ENCODE results near the gene BCAS4. TPM values are rescaled to one million over a fixed set of nuclear protein-coding genes. Genes with fewer than 3 reads are reported as not detected.

BCAS4 gene
- total RNA-seq, 2 donors from 2014 or later: 2.9 to 11.4 TPM

DNA sequence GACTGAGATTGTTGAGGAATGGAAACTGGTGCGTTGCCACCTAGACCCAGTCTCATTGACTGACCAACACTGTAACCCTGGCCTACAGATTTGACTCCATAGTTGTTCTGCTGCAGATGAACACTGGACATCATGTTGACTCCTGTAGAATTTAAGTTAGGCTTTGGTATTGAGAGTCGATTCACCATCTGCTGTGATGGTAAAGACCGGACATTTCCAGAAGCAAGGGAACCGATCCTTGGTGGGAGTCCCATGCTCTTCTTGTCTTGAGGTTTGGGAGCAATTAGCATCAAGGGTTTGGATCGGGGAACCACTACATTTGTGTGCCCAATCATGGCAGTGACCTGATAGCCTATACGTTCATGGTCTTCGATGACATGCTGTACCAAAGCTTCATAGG lies 98.8 kb downstream of the BCAS4 start:
- no peaks in the 10 kb centered on the region for H3K27me3 ChIP-seq (replicated peaks; ENCODE audit: insufficient read depth)
- TF ChIP-seq, protein P1, sequence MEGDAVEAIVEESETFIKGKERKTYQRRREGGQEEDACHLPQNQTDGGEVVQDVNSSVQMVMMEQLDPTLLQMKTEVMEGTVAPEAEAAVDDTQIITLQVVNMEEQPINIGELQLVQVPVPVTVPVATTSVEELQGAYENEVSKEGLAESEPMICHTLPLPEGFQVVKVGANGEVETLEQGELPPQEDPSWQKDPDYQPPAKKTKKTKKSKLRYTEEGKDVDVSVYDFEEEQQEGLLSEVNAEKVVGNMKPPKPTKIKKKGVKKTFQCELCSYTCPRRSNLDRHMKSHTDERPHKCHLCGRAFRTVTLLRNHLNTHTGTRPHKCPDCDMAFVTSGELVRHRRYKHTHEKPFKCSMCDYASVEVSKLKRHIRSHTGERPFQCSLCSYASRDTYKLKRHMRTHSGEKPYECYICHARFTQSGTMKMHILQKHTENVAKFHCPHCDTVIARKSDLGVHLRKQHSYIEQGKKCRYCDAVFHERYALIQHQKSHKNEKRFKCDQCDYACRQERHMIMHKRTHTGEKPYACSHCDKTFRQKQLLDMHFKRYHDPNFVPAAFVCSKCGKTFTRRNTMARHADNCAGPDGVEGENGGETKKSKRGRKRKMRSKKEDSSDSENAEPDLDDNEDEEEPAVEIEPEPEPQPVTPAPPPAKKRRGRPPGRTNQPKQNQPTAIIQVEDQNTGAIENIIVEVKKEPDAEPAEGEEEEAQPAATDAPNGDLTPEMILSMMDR (IDR thresholded peaks at IDR 0.05): no peak
- no peak for TF ChIP-seq POLR2AphosphoS5 (IDR thresholded peaks at IDR 0.05)
- no peak for TF ChIP-seq POLR2A (IDR thresholded peaks at IDR 0.05)
- no peaks in the 10 kb centered on the region for H3K4me1 ChIP-seq (replicated peaks)
- intact Hi-C loops (cut with DNase I): no loop called here
- no peaks in the 10 kb centered on the region for H3K9me3 ChIP-seq
- DNase-seq (ENCODE audit: low spot score): no peak
- no peak overlapping the region for H3K27ac ChIP-seq
- no peak overlapping the region for H3K4me3 ChIP-seq
- 96% methylated on average over 7 of the region's 7 CpGs for WGBS
- H3K36me3 ChIP-seq: peaks cover 0 to 8% of the 10 kb centered on the region in 2 donors

DNA sequence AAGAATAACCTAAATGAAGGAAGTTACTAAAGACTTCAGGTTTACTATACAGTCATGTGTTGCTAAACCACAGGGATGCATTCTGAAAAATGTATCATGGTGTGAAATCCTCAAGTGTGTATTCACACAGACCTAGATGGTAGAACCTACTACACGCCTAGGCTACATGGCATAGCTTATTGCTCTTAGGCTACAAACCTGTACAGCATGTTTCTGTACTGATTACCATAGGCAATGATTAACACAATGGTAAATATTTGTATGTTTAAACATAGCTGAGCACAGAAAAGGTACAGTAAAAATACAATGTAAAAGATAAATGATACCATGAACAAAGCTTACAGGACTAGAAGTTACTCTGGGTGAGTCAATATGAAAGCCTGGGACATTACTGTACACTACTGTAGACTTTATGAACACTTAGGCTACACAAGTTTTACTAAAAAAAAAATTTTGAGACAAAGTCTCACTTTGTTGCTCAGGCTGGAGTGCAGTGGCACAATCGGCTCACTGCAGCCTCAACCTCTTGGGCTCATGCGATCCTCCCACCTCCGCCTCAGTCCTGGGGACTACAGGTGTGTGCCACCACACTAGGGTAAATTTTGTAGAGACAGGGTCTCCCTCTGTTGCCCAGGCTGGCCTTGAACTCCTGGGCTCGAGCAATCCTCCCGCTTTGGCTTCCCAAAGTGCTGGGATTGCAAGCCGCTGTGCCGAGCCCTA lies 100.4 kb downstream of the BCAS4 start:
- Histone ChIP-seq H3K27ac (no peak overlapping the region), H3K4me1 (replicated peaks) (no peaks in the 10 kb centered on the region), H3K9me3 (no peaks in the 10 kb centered on the region), H3K36me3 (peaks cover 0 to 8% of the 10 kb centered on the region in 2 donors), H3K4me3 (no peak overlapping the region), H3K27me3 (replicated peaks; ENCODE audit: insufficient read depth) (no peaks in the 10 kb centered on the region)
- 86% methylated on average over 8 of the region's 8 CpGs for WGBS
- DNase-seq (ENCODE audit: low spot score): no peak
- intact Hi-C loops (cut with DNase I): no loop called here
- no peak for TF ChIP-seq POLR2A (IDR thresholded peaks at IDR 0.05)
- TF ChIP-seq POLR2AphosphoS5 (IDR thresholded peaks at IDR 0.05): peak; percentile 38
- TF ChIP-seq, protein P1 (IDR thresholded peaks at IDR 0.05): no peak

DNA sequence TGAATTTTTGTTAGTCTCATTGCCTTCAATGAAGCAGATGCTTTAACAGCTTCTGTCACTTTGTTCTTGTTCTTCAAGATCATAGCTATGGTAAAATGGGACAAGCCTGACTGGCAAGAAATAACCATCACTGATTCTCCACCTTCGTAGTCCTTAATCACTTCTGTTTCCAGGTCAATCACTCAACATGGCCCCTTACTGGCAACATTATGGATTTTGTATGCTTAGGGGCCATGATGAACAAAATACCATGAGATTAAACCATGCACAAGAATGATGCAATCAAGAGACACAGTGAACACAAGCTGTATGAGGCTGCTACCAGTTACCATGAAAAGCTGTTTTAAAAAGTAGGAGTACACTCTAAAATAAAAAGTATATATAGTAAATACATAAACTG lies 103.6 kb downstream of the BCAS4 start:
- Histone ChIP-seq H3K4me3 (no peak overlapping the region), H3K36me3 (no peaks in the 10 kb centered on the region), H3K27me3 (replicated peaks; ENCODE audit: insufficient read depth) (no peaks in the 10 kb centered on the region), H3K9me3 (no peaks in the 10 kb centered on the region), H3K4me1 (replicated peaks) (no peaks in the 10 kb centered on the region), H3K27ac (no peak overlapping the region)
- TF ChIP-seq POLR2AphosphoS5 (IDR thresholded peaks at IDR 0.05): no peak
- TF ChIP-seq, protein P1 (IDR thresholded peaks at IDR 0.05): no peak
- TF ChIP-seq POLR2A (IDR thresholded peaks at IDR 0.05): no peak
- no peak for DNase-seq (ENCODE audit: low spot score)
- WGBS: 89% methylated on average over 1 of the region's 1 CpG
- intact Hi-C loops (cut with DNase I): no loop called here

DNA sequence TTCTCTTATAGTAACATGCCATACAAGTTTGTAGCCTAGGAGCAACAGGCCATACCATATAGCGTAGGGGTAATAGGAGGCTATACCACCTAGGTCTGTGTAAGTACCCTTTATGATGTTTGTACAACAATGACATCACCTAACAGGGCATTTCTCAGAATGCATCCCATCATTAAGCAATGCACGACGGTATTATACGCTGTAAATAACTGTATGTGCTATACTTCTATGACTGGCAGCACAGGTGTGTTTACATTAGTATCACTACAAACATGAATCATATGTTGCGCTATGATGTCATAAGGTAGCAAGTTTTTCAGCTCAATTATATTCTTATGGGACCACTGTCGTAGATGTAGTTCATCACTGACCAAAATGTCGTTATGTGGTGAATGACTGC lies 105.4 kb downstream of the BCAS4 start:
- TF ChIP-seq POLR2AphosphoS5 (IDR thresholded peaks at IDR 0.05): no peak
- no peak for TF ChIP-seq POLR2A (IDR thresholded peaks at IDR 0.05)
- TF ChIP-seq, protein P1 (IDR thresholded peaks at IDR 0.05): no peak
- intact Hi-C loops (cut with DNase I): no loop called here
- WGBS: 88% methylated on average over 7 of the region's 7 CpGs
- no peak for DNase-seq (ENCODE audit: low spot score)
- H3K36me3 ChIP-seq: no peaks in the 10 kb centered on the region
- no peaks in the 10 kb centered on the region for H3K4me1 ChIP-seq (replicated peaks)
- no peaks in the 10 kb centered on the region for H3K9me3 ChIP-seq
- H3K27me3 ChIP-seq (replicated peaks; ENCODE audit: insufficient read depth): no peaks in the 10 kb centered on the region
- no peak overlapping the region for H3K27ac ChIP-seq
- no peak overlapping the region for H3K4me3 ChIP-seq

DNA sequence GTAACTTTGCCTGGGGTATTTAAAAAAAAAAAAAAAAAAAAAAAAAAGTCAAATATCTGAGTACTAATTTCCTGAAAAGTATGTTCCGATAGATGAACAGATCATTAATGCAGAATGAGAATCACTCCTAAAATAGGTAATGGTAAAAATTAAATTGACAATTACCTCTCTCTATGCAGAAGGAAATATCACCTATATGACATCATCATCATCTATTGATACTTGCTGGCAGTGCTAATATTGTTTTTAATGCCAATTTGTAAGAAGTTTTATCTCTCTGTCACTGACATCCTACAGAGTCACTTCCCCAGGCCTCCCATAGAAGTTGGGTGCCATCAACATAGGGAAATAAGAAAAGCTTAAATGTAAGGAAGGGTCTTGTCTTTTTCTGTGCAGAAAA lies 106.4 kb downstream of the BCAS4 start:
- no peaks in the 10 kb centered on the region for H3K4me1 ChIP-seq (replicated peaks)
- no peak overlapping the region for H3K27ac ChIP-seq
- TF ChIP-seq, protein P1 (IDR thresholded peaks at IDR 0.05): no peak
- TF ChIP-seq POLR2A (IDR thresholded peaks at IDR 0.05) (no peak), POLR2AphosphoS5 (IDR thresholded peaks at IDR 0.05) (no peak)
- H3K4me3 ChIP-seq: no peak overlapping the region
- DNase-seq (ENCODE audit: low spot score): no peak
- H3K36me3 ChIP-seq: no peaks in the 10 kb centered on the region
- no peaks in the 10 kb centered on the region for H3K27me3 ChIP-seq (replicated peaks; ENCODE audit: insufficient read depth)
- 93% methylated on average over 1 of the region's 1 CpG for WGBS
- intact Hi-C loops (cut with DNase I): no loop called here
- H3K9me3 ChIP-seq: no peaks in the 10 kb centered on the region

Measured in prostate gland (tissue), 2 donors.